A549 (cell line): ENCODE measurements around the gene SERPINB2.
"Not testable (repeated sequence)": the region's sequence is repeated elsewhere in the genome, so short reads cannot be mapped to it uniquely, and the experiment has no call there.

Experiments used
- EP300 ChIP-seq, 2 experiments: fragments of >200 bp; sonication (Bioruptor Twin); formaldehyde crosslinking; IDR thresholded peaks; 2 replicates in 1 of 2; 3 replicates in 1 of 2; pipeline ENCODE4 v1.6.1; 2016 to 2017
- FOSL2 ChIP-seq, 2 experiments: fragments of 450-650 bp in 1 of 2; fragments of >200 bp in 1 of 2; sonication (Bioruptor Twin) in 1 of 2; formaldehyde crosslinking; IDR thresholded peaks; 2 replicates each; pipeline versions ENCODE4 v1.5.0 to v1.6.1; 2016 to 2020; ENCODE audit warnings: mild to moderate bottlenecking in 1 of 2, moderate library complexity in 1 of 2
- MYC ChIP-seq: IDR thresholded peaks from 2 replicates; pipeline ENCODE4 v1.6.1; 2012; ENCODE audit warnings: mild to moderate bottlenecking, inconsistent platforms, low read length, improper control_type of control experiment, borderline replicate concordance
- POLR2A ChIP-seq: IDR thresholded peaks from 2 replicates; pipeline ENCODE4 v1.6.1; 2012; ENCODE audit warnings: mild to moderate bottlenecking, low read length
- POLR2AphosphoS2 ChIP-seq: conservative IDR thresholded peaks from 2 replicates; pipeline ENCODE4 v1.6.1; 2012; ENCODE audit warnings: low read length, improper control_type of control experiment, inconsistent platforms
- RFX5 ChIP-seq: fragments of 450-650 bp; IDR thresholded peaks from 2 replicates; pipeline ENCODE4 v1.7.1; 2014; ENCODE audit warnings: antibody characterized with exemption, mild to moderate bottlenecking, moderate library complexity
- TF ChIP-seq, protein P1 (sequence below): fragments of >200 bp; sonication (Bioruptor Twin); formaldehyde crosslinking; IDR thresholded peaks from 3 replicates; pipeline ENCODE4 v1.5.1; 2016

DNA sequence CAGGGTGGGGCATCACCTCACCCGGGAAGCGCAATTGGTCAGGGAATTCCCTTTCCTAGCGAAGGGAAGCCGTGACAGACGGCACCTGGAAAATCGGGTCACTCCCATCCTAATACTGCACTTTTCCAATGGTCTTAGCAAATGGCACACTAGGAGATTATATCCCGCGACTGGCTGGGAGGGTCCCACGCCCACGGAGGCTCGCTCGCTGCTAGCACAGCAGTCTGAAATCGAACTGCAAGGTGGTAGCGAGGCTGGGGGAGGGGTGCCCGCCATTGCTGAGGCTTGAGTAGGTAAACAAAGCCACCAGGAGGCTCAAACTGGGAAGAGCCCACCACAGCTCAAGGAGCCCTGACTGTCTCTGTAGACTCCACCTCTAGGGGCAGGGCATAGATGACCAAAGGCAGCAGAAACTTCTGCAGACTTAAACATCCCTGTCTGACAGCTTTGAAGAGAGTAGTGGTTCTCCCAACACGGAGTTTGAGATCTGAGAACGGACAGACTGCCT, 53.1 kb downstream of the SERPINB2 start:
- TF ChIP-seq POLR2A; RFX5; POLR2AphosphoS2; MYC; EP300 (IDR thresholded peaks at IDR 0.05); FOSL2 (IDR thresholded peaks at IDR 0.05); FOSL2 (CRISPR knock-in tag; IDR thresholded peaks at IDR 0.05): not testable (repeated sequence)
- TF ChIP-seq, protein P1, sequence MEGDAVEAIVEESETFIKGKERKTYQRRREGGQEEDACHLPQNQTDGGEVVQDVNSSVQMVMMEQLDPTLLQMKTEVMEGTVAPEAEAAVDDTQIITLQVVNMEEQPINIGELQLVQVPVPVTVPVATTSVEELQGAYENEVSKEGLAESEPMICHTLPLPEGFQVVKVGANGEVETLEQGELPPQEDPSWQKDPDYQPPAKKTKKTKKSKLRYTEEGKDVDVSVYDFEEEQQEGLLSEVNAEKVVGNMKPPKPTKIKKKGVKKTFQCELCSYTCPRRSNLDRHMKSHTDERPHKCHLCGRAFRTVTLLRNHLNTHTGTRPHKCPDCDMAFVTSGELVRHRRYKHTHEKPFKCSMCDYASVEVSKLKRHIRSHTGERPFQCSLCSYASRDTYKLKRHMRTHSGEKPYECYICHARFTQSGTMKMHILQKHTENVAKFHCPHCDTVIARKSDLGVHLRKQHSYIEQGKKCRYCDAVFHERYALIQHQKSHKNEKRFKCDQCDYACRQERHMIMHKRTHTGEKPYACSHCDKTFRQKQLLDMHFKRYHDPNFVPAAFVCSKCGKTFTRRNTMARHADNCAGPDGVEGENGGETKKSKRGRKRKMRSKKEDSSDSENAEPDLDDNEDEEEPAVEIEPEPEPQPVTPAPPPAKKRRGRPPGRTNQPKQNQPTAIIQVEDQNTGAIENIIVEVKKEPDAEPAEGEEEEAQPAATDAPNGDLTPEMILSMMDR: not testable (repeated sequence)
